ENCODE measurements around the gene ZC3H10. TPM values are rescaled to one million over a fixed set of nuclear protein-coding genes. Genes with fewer than 3 reads are reported as not detected.

Gene ZC3H10
- total RNA-seq, 1 experiment from 2014 or later, result 5.6 TPM

DNA sequence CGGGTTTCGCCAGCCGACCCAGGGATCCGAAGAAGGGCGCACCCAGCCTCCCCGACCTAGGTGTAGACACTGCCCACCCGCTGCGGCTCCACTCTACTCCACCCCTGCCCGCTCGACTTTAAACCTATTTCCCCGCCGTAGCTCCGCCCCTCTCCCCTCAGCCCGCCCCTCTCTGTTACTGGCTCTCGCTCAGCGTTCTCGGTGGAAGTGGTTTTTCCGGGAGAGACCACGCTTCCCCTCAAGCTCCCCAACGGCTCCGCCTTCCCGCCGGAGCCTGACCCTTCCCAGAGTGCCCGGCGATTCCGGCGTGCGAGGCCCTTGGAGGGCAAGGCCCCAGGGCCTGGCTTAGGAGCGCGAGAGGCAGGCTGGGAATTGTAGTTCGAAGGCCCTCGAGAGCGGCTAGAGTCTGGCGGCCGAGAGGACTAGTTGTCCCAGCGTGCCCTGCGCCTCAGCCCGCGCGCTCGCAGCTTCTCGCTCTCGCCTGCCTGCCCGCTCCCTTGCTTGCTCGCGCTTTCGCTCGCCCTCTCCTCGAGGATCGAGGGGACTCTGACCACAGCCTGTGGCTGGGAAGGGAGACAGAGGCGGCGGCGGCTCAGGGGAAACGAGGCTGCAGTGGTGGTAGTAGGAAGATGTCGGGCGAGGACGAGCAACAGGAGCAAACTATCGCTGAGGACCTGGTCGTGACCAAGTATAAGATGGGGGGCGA lies 13.8 kb upstream of the ZC3H10 start, which contains the start of gene PA2G4:
PA2G4 (plus strand) TSS at position 451 of the 706 bp plus-strand sequence; CDS start at position 630, 179 bp downstream.
- ChIA-PET POLR2A (ENCODE audit: unreplicated experiment) (interaction anchor here (0.6 to 1.3 kb wide), 8 partner anchors 14 to 361 kb away, joined by 3 to 7 read pairs (median 4); partner anchors contain the start of genes ERBB3, ESYT1, RAB5B and ZC3H10), CTCF (interaction anchor here (0.6 to 1.7 kb wide), 8 partner anchors 14 to 1206 kb away, joined by 3 to 8 read pairs (median 5); partner anchors contain the start of genes ANKRD52, ERBB3, ESYT1 and ZC3H10)
- no peaks in the 10 kb centered on the region for H3K9me2 ChIP-seq (replicated peaks; ENCODE audit: low read length)
- peak within 1 kb of the TSS; percentile 91 for H3K4me3 ChIP-seq (ENCODE audit: low read length)
- H2AFZ ChIP-seq (ENCODE audit: low read length), result peak within 1 kb of the TSS; percentile 93
- H3K9me3 ChIP-seq (ENCODE audit: low read length), result no peaks in the 10 kb centered on the region
- H3K27ac ChIP-seq (ENCODE audit: low read length), result peak within 1 kb of the TSS; percentile 81
- H3K9ac ChIP-seq (ENCODE audit: low read length), result peak within 1 kb of the TSS; percentile 100
- DNase-seq (peak; percentile 100), ATAC-seq (peak; percentile 96)
- peaks cover 25% of the 10 kb centered on the region for H3K4me1 ChIP-seq (ENCODE audit: insufficient read depth, low read length)
- TF ChIP-seq, protein P1, sequence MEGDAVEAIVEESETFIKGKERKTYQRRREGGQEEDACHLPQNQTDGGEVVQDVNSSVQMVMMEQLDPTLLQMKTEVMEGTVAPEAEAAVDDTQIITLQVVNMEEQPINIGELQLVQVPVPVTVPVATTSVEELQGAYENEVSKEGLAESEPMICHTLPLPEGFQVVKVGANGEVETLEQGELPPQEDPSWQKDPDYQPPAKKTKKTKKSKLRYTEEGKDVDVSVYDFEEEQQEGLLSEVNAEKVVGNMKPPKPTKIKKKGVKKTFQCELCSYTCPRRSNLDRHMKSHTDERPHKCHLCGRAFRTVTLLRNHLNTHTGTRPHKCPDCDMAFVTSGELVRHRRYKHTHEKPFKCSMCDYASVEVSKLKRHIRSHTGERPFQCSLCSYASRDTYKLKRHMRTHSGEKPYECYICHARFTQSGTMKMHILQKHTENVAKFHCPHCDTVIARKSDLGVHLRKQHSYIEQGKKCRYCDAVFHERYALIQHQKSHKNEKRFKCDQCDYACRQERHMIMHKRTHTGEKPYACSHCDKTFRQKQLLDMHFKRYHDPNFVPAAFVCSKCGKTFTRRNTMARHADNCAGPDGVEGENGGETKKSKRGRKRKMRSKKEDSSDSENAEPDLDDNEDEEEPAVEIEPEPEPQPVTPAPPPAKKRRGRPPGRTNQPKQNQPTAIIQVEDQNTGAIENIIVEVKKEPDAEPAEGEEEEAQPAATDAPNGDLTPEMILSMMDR (conservative IDR thresholded peaks at IDR 0.05; ENCODE audit: low read depth, low read length), result no peak
- TF ChIP-seq EZH2 (IDR thresholded peaks at IDR 0.05; ENCODE audit: low read length, unreplicated experiment) (no peak), EZH2phosphoT487 (IDR thresholded peaks at IDR 0.05; ENCODE audit: borderline replicate concordance, low read length) (no peak)
- no peaks in the 10 kb centered on the region for H3K27me3 ChIP-seq (ENCODE audit: low read length)
- peak within 1 kb of the TSS; percentile 98 for H3K4me2 ChIP-seq (ENCODE audit: low read length)
- BruUV-seq (replicated peaks), result no TSS peak
- peaks cover 2% of the 10 kb centered on the region for H3F3A ChIP-seq (ENCODE audit: low read length, unreplicated experiment)
- peaks cover 32% of the 10 kb centered on the region for H3K36me3 ChIP-seq (ENCODE audit: low read depth, low read length)
- H4K20me1 ChIP-seq (ENCODE audit: low read length), result peaks cover 19% of the 10 kb centered on the region
- intact Hi-C loops (cut with micrococcal nuclease), result loop anchor here (1.0 kb wide), 2 partner anchors 25 to 57 kb away; no protein-coding TSS in a partner anchor
- H3K79me2 ChIP-seq (ENCODE audit: low read length), result peaks cover 42% of the 10 kb centered on the region

DNA sequence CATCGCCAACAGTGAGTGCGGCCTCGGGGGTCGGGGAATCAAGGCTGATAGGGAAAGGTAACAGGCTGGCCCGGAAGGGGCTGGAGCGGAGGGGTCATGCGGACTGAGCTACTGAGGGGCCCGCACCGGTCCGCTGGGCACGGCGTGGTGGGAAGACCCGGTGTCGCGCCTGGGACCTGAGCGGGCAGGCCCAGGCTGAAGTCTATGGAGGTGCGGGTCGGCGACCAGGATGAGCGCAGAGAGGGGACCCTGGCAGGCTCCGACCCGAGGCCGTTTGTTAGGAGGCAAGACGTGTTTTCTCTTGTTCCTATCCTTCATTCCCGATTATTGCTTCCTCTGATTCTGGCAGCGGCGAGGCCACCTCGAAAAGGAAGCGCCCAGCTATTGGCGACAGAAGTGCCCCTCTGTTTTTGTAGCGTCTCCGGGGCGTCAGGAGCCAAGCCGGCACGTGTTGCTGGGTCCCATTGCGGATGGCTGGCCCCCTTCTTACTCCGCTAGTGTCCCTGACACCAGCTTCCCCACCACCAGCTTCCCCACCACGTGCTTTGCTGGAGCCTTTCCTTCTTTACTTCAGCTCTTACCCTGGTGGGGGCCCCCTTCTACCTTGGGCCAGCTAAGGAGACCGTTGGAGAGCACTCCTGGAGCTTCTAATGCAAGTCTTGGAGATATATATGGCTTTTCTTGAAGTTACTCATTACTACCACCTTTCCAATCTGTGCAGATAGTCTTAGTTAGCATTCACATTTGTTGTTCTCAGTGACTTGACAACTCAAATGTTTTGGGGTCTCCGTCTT lies 13.1 kb upstream of the ZC3H10 start:
- ChIA-PET CTCF (interaction anchor here (1.6 to 1.7 kb wide), 4 partner anchors 13 to 58 kb away, joined by 5 to 8 read pairs (median 6); partner anchors contain the start of genes ERBB3 and ZC3H10), POLR2A (ENCODE audit: unreplicated experiment) (interaction anchor here (0.6 to 1.3 kb wide), 8 partner anchors 13 to 362 kb away, joined by 3 to 7 read pairs (median 4); partner anchors contain the start of genes ERBB3, ESYT1, RAB5B and ZC3H10)
- ATAC-seq (peak; percentile 9), DNase-seq (peak; percentile 13)
- TF ChIP-seq EZH2phosphoT487 (IDR thresholded peaks at IDR 0.05; ENCODE audit: borderline replicate concordance, low read length) (no peak), EZH2 (IDR thresholded peaks at IDR 0.05; ENCODE audit: low read length, unreplicated experiment) (no peak)
- TF ChIP-seq, protein P1 (conservative IDR thresholded peaks at IDR 0.05; ENCODE audit: low read depth, low read length), result peak; percentile 14; the same call in 1 of the 2 replicates
- H3K27ac ChIP-seq (ENCODE audit: low read length), result peak overlapping the region; percentile 81
- peak overlapping the region; percentile 100 for H3K9ac ChIP-seq (ENCODE audit: low read length)
- H2AFZ ChIP-seq (ENCODE audit: low read length), result peak overlapping the region; percentile 93
- peaks cover 25% of the 10 kb centered on the region for H3K4me1 ChIP-seq (ENCODE audit: insufficient read depth, low read length)
- peaks cover 19% of the 10 kb centered on the region for H4K20me1 ChIP-seq (ENCODE audit: low read length)
- H3K79me2 ChIP-seq (ENCODE audit: low read length), result peaks cover 42% of the 10 kb centered on the region
- peak overlapping the region; percentile 98 for H3K4me2 ChIP-seq (ENCODE audit: low read length)
- H3K4me3 ChIP-seq (ENCODE audit: low read length), result peak overlapping the region; percentile 91
- peaks cover 38% of the 10 kb centered on the region for H3K36me3 ChIP-seq (ENCODE audit: low read depth, low read length)
- intact Hi-C loops (cut with micrococcal nuclease), result loop anchor here (1.0 kb wide), 2 partner anchors 26 to 58 kb away; no protein-coding TSS in a partner anchor
- H3F3A ChIP-seq (ENCODE audit: low read length, unreplicated experiment), result peaks cover 2% of the 10 kb centered on the region
- H3K9me3 ChIP-seq (ENCODE audit: low read length), result no peaks in the 10 kb centered on the region
- H3K9me2 ChIP-seq (replicated peaks; ENCODE audit: low read length), result no peaks in the 10 kb centered on the region
- BruUV-seq (replicated peaks), result no TSS peak
- no peaks in the 10 kb centered on the region for H3K27me3 ChIP-seq (ENCODE audit: low read length)
